Measurements from ENCODE around the gene DIAPH2. TPM values are rescaled to one million over a fixed set of nuclear protein-coding genes. Genes with fewer than 3 reads are reported as not detected.

Gene DIAPH2
- total RNA-seq, 4 donors from 2014 or later, result 40.2 to 52.2 (median 44.8) TPM

GRCh38 chrX:97609938-97610337 is 925.3 kb downstream of the DIAPH2 start:
- no peaks in the 10 kb centered on the region for H3K36me3 ChIP-seq
- H3K4me1 ChIP-seq, result no peaks in the 10 kb centered on the region
- no peak overlapping the region for H3K27ac ChIP-seq
- no peaks in the 10 kb centered on the region for H3K9me3 ChIP-seq
- 70 to 92% methylated on average over 1 of the region's 1 CpG for WGBS, 2 donors
- no peak overlapping the region for H3K4me3 ChIP-seq
- no peak for DNase-seq (ENCODE audit: low spot score in 2 of 2)
- H3K27me3 ChIP-seq, result no peaks in the 10 kb centered on the region
- TF ChIP-seq CTCF (IDR thresholded peaks at IDR 0.05) (no peak), POLR2A (IDR thresholded peaks at IDR 0.05) (no peak), EP300 (IDR thresholded peaks at IDR 0.05) (no peak)

- Histone ChIP-seq H3K4me3 (no peak overlapping the region), H3K27me3 (peaks cover 0 to 14% of the 10 kb centered on the region in 2 donors), H3K27ac (no peak overlapping the region), H3K9me3 (no peaks in the 10 kb centered on the region), H3K4me1 (no peaks in the 10 kb centered on the region), H3K36me3 (no peaks in the 10 kb centered on the region)
- WGBS, 2 donors, result 83 to 93% methylated on average over 7 of the region's 7 CpGs
- no peak for TF ChIP-seq EP300 (IDR thresholded peaks at IDR 0.05)
- no peak for TF ChIP-seq POLR2A (IDR thresholded peaks at IDR 0.05)
- TF ChIP-seq CTCF (IDR thresholded peaks at IDR 0.05), result no peak
- DNase-seq (ENCODE audit: low spot score in 2 of 2), result no peak
Observed at GRCh38 chrX:97616883-97617530, 932.4 kb downstream of the DIAPH2 start.

- TF ChIP-seq EP300 (IDR thresholded peaks at IDR 0.05), result no peak
- Histone ChIP-seq H3K36me3 (no peaks in the 10 kb centered on the region), H3K27me3 (peaks cover 0 to 14% of the 10 kb centered on the region in 2 donors), H3K4me1 (no peaks in the 10 kb centered on the region), H3K4me3 (no peak overlapping the region), H3K9me3 (no peaks in the 10 kb centered on the region), H3K27ac (no peak overlapping the region)
- DNase-seq (ENCODE audit: low spot score in 2 of 2), result no peak
- 94 to 100% methylated on average over 2 of the region's 2 CpGs for WGBS, 2 donors
Observed at GRCh38 chrX:97619499-97619898, 934.9 kb downstream of the DIAPH2 start.

- Histone ChIP-seq H3K9me3 (no peaks in the 10 kb centered on the region), H3K27me3 (peaks cover 0 to 7% of the 10 kb centered on the region in 2 donors), H3K4me1 (no peaks in the 10 kb centered on the region), H3K4me3 (no peak overlapping the region), H3K36me3 (no peaks in the 10 kb centered on the region), H3K27ac (no peak overlapping the region)
- DNase-seq (ENCODE audit: low spot score in 2 of 2), result no peak
- 83 to 95% methylated on average over 3 of the region's 3 CpGs for WGBS, 2 donors
- TF ChIP-seq CTCF (IDR thresholded peaks at IDR 0.05) (no peak), EP300 (IDR thresholded peaks at IDR 0.05) (no peak), POLR2A (IDR thresholded peaks at IDR 0.05) (no peak)
Observed at GRCh38 chrX:97622111-97622510, 937.5 kb downstream of the DIAPH2 start.

- Histone ChIP-seq H3K4me1 (no peaks in the 10 kb centered on the region), H3K27me3 (peaks cover 0 to 20% of the 10 kb centered on the region in 2 donors), H3K27ac (no peak overlapping the region), H3K9me3 (no peaks in the 10 kb centered on the region), H3K36me3 (no peaks in the 10 kb centered on the region), H3K4me3 (no peak overlapping the region)
- TF ChIP-seq CTCF (IDR thresholded peaks at IDR 0.05), result no peak
- no peak for TF ChIP-seq POLR2A (IDR thresholded peaks at IDR 0.05)
- no peak for TF ChIP-seq EP300 (IDR thresholded peaks at IDR 0.05)
- DNase-seq (ENCODE audit: low spot score in 2 of 2), result no peak
- 92 to 100% methylated on average over 1 to 2 of the region's 2 CpGs for WGBS, 2 donors
Observed at GRCh38 chrX:97628326-97628725, 943.7 kb downstream of the DIAPH2 start.

All from tibial nerve (tissue), 4 donors.